HG03045 (cell line): ENCODE data around the gene NBPF26.
"Not testable (repeated sequence)": the region's sequence is repeated elsewhere in the genome, so short reads cannot be mapped to it uniquely, and the experiment has no call there.

Experiments used
- ATAC-seq: cut with Tn5 transposase; IDR thresholded peaks from one replicate; pipeline ENCODE4 v1.9.1; 2021; ENCODE audit warnings: mild to moderate bottlenecking, moderate library complexity; ENCODE audit not compliant: unreplicated experiment

The NBPF26 gene

DNA sequence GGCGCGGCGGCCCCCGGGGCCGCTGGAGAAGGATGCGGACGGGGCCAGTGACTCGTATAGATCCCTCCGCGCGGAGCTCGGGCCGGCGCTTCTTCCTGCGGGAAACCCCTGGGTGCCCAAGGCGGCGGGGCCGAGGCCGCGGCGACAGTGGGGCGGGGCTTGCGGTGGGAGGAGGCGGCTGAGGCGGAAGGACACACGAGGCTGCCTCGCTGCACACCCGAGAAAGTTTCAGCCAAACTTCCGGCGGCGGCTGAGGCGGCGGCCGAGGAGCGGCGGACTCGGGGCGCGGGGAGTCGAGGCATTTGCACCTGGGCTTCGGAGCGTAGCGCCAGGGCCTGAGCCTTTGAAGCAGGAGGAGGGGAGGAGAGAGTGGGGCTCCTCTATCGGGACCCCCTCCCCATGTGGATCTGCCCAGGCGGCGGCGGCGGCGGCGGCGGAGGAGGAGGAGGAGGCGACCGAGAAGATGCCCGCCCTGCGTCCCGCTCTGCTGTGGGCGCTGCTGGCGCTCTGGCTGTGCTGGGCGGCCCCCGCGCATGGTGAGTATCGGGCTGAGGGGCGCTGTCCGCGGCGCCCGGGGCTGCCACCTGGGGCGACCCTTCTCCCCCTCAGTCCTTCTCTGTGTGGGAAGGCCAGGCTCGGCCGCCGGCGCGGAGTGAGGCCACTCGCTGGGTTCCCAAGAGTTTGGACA lies at the start of gene NBPF26:
Gene NBPF26, plus strand, starts transcription at position 231 of the 688 bp plus-strand sequence.
- not testable (repeated sequence) for ATAC-seq

- not testable (repeated sequence) for ATAC-seq
Observed at GRCh38 chr1:120680106-120680819, 43.5 kb upstream of the NBPF26 start.

DNA sequence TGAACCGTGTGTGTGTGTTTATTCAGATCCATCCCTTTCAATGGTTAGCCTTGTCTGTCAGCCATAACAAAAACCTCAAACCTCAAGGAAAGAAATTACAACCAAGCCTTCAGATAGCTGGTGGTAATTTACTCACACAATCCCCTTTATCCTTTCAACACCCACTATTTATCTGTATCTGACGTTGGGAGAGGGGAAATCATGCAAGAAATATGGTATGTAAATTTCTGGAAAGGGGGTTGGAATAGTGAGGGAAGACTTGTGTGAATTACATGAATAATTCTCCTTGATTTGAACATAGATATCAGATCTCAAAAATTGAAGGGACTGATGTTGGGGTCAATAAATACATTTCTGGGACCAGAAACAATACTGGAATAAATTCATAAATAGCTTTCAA lies 42.8 kb upstream of the NBPF26 start:
- not testable (repeated sequence) for ATAC-seq

DNA sequence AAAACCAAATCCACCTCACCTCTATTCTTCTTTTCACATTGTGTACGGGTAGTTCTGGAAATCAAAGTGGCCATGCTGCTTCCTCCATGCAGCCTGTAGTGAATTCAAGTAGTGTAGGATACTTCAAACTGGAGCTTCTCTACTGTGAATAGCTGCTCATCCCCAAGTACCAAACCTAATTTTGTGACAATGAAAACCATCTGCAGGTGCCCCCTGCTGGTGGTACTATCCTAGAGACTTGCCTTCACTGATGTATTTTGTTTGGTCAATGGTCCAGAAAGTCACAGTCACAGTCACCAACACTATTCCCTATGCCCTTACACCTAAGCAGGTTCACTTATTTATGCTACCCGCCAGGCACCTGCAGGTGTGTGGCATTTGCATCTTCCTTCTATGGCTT lies 39.3 kb upstream of the NBPF26 start:
- ATAC-seq = not testable (repeated sequence)

GRCh38 chr1:120685622-120686021 lies 38.1 kb upstream of the NBPF26 start:
- ATAC-seq = not testable (repeated sequence)

DNA sequence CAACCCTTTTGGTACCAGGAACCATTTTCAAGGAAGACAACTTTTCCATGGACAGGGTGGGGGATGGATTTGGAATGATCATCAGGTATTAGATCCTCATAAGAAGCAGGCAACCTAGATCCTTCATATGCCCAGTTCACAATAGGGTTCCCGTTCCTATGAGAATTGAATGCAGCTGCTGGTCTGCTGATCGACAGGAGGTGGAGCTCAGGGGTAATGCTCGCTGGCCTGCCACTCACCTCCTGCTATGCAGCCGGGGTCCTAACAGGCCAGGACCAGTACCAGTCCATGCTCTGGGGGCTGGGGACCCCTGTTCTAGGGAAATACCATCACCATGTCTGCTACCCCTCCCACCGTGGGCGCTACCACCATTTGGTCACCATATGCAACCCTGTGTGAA lies 36.5 kb upstream of the NBPF26 start:
- ATAC-seq = not testable (repeated sequence)

GRCh38 chr1:120700807-120701562 lies 22.8 kb upstream of the NBPF26 start:
- ATAC-seq = not testable (repeated sequence)

GRCh38 chr1:120723358-120723714 lies 409 bp upstream of the NBPF26 start:
- not testable (repeated sequence) for ATAC-seq

GRCh38 chr1:120724507-120724906 lies 762 bp downstream of the NBPF26 start:
- ATAC-seq = not testable (repeated sequence)

GRCh38 chr1:120728811-120729210 lies 5.1 kb downstream of the NBPF26 start:
- not testable (repeated sequence) for ATAC-seq

DNA sequence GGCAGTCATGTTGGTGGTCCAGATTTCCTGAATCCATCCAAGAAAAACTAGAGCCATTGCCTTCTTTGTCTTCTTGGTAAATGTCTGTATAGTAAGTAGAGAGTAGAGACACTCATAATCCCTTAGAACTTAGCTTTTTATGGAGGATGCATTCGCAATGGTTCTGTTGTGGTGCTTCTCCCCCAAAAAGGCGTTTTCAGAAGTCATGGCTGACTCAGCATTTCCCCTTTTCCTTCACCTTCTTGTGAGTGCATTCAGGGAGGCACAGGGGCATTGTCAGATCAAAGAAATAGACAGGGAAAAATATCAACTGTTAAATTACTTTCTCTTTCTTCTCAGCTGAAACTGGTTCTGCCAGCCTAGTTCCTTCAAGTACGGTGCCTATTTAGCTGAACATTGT lies 45.3 kb downstream of the NBPF26 start:
- ATAC-seq = not testable (repeated sequence)

DNA sequence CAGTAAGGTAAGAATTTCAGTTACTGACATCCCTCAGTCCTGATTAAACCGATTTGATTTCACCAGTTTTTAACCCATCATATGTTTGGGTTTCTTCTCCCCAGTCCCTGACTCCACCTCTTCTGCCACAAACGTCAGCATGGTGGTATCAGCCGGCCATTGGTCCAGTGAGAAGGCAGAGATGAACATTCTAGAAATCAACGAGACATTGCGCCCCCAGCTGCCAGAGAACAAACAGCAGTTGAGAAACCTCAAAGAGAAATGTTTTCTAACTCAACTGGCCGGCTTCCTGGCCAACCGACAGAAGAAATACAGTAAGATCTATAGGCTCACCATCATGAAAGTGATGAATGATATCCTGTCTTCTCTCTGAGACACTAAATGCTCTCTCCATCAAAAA lies 81.7 kb downstream of the NBPF26 start:
- not testable (repeated sequence) for ATAC-seq

GRCh38 chr1:120811822-120812221 lies 88.1 kb downstream of the NBPF26 start:
- ATAC-seq = not testable (repeated sequence)

DNA sequence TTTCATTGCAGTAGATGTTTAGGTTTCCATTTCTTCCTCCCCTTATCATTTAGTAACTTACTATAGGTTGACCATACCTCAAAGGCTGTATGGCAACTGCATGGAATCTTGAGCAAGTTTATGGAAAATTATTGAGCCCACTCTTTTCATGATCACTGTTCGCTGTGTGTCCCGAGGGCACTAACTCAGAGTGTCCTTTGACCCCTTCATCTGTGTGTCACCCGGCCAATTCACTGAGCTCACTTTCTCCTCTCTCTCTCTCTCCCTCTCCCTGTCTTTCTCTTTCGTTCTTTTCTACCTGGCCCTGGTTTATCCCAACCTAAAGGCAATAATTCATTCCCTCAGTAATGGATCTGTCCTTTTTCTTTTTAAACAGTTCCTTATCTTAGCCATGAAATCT lies 101.3 kb downstream of the NBPF26 start:
- ATAC-seq = not testable (repeated sequence)

- not testable (repeated sequence) for ATAC-seq
Observed at GRCh38 chr1:120826623-120827022, 102.9 kb downstream of the NBPF26 start.

- ATAC-seq = not testable (repeated sequence)
Observed at GRCh38 chr1:120844186-120844944, 120.6 kb downstream of the NBPF26 start.

DNA sequence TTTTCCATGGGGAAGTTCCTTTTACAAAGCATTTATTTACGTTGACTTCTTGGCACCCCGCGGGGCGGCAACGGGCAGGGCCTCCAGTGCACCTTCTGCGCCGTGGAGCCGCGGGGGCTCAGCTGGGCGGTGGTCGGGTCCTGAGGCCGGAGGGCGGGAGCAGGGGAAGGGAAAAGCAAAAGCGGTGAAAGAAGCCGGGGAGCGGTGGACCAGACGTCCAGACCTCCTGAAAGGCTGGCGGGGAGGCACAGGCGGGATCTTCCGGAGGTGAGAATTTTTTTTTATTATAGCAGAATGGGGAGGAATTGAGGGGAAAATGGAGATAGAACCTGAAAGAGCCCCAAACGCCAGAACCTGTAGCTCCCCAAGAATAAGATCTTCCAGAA lies 121.2 kb downstream of the NBPF26 start:
- ATAC-seq = not testable (repeated sequence)

DNA sequence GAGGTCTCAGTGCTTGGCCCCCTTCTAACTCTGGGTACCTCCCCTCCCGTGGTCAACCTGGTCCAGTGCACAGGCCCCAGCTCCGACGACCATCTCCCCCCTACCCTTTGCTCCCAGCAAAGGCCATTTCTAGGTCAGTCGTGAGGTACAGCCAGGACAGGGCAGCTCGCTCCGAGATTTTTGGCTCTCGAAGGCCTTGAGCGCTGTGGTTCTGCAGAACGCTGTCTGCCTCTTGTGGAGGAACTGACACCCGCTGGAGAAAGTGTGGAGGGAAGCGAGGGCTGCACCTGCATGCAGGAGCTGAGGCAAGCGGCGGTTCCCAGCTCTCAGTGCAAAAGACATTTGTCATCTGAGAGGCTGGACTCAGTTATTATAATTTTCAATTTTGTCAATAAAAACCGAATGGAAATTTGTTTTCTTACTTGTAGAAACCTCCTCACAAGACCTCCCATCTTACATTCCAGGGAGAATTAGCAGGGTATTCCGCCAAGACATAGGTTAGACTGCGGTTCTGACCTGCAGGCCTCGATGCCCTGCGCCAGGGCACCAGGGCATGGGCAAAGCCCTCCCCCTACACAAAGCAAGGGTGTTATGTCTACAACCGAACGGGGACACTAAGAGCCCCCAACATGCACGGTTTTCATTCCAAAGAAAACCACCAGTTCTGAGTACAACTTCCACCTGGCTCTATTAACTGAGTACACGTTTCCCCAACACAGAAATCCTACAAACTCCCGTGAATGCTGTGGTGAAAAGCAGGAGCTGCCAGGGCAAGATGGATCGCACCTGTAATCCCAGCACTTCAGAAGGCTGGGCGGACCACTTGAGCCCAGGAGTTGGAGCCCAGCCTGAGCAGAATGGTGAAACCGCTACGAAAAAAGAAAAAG lies 125.9 kb downstream of the NBPF26 start:
- ATAC-seq = peak; percentile 3

- ATAC-seq = not testable (repeated sequence)
Observed at GRCh38 chr1:120850287-120850536, 126.5 kb downstream of the NBPF26 start.
